GM19324 (cell line): ENCODE data around the gene IFTAP.

ENCODE experiments used
- ATAC-seq: cut with Tn5 transposase; IDR thresholded peaks from one replicate; pipeline ENCODE4 v1.9.1; 2021; ENCODE audit warnings: mild to moderate bottlenecking, moderate library complexity; ENCODE audit not compliant: unreplicated experiment, low FRiP score

Gene IFTAP

DNA sequence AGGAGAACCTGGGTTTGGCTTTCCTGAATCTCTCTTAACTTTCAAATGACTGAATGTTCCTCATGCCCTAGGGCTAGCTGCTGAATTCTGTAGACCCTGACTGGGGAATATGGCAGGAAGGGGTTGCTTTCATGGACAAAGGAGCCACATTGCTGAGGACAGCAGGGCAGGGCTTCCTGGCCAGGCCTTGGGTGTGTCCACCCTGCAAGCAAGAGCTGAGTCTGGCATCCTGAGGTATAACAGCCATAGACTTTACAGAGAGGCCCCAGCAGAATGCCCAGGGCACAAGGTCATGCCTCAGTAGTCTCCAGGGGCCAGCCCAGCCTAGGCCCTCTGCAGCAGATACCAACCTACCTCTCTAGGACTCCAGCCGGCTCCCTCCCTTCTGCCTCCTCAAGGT is 105.9 kb downstream of the IFTAP start:
- no peak for ATAC-seq

DNA sequence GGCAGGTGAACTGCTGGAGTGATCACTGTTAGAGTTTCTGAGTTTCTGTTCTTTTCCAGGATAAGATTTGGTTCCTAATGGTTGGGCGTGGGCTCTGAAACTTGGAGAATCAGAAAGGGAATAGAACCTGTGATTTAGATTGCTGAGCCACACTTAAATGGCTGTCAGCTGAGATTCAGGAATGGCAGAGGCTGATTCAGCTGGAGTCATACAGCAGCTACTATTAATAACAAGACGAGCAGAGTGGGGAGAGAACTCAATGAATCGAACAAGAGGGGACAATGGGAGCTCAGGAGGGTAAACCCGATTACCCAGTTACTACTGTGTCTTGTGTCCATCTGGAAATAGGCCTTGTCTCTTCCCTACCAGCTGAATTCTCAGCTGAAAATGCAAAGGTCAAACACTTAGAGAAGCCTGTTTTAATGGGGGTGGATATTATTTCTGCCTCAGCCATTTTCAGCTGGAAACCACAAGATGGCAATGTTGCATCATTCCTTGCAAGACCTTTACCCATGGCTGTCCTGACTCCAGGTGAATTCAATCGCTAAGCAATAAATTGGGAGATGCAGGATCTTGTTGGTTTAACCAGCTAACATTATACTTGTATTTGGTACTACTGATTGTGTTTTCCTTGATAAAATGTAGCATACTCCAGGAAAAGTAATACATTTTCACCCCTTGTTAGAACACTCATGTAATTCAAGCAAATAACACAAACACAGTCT is 108.2 kb downstream of the IFTAP start:
- ATAC-seq = no peak

DNA sequence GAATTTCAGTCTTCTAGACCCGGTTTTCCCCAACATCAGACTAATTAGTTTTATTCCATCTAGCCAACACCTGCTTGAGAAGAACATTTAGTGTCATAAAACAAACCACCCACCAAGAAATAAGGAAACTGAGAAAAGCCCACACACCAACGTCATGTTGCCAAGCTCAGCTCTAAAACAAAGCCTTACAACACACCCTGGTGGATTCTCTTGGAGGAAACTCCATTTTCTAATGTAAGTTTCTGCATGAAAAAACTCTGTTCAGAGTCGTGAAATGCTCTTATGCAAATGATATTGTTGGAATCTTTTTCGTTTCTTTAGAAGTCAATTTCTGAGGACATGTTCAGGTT is 108.7 kb downstream of the IFTAP start:
- no peak for ATAC-seq
